Nephron (organoid): ENCODE measurements around the gene P2RY4.
"Not testable (repeated sequence)": the region's sequence is repeated elsewhere in the genome, so short reads cannot be mapped to it uniquely, and the experiment has no call there.

ENCODE experiments used
- H3K27ac Mint-ChIP-seq, 3 experiments: 2 replicates each; pipeline ENCODE4 v1.8.0; 2020; ENCODE audit warnings: mixed read lengths in 3 of 3, mild to moderate bottlenecking in 2 of 3, moderate library complexity in 1 of 3
- H3K27me3 Mint-ChIP-seq: 2 replicates; pipeline ENCODE4 v1.8.0; 2021; ENCODE audit warnings: low read depth, mild to moderate bottlenecking, moderate library complexity, mixed read lengths
- H3K36me3 Mint-ChIP-seq: 2 replicates; pipeline ENCODE4 v1.8.0; 2020; ENCODE audit warnings: low read depth, mixed read lengths
- H3K4me1 Mint-ChIP-seq: 2 replicates; pipeline ENCODE4 v1.8.0; 2020; ENCODE audit warnings: mixed read lengths
- H3K4me3 Mint-ChIP-seq, 3 experiments: 2 replicates each; pipeline ENCODE4 v1.8.0; 2020; ENCODE audit warnings: mild to moderate bottlenecking in 3 of 3, mixed read lengths in 3 of 3, moderate library complexity in 2 of 3
- H3K9me3 Mint-ChIP-seq: 2 replicates; pipeline ENCODE4 v1.8.0; 2020; ENCODE audit warnings: mixed read lengths
- CTCF ChIP-seq, 3 experiments: fragments of 200-600 bp; sonication (generic); IDR thresholded peaks; one replicate each; pipeline ENCODE4 v1.5.0; 2021; ENCODE audit warnings: antibody characterized with exemption in 3 of 3; ENCODE audit not compliant: unreplicated experiment in 3 of 3

P2RY4 gene

GRCh38 chrX:70289168-70289792 lies 29.3 kb upstream of the P2RY4 start:
- Mint-ChIP-seq H3K27ac (peak overlapping the region; percentile 38 to 77 (median 54)), H3K27me3 (no peaks in the 10 kb centered on the region), H3K9me3 (peaks cover 3% of the 10 kb centered on the region), H3K4me3 (peak overlapping the region; percentile 88 to 94 (median 89)), H3K4me1 (peaks cover 10% of the 10 kb centered on the region), H3K36me3 (peaks cover 14% of the 10 kb centered on the region)
- TF ChIP-seq CTCF (IDR thresholded peaks at IDR 0.05; ENCODE audit: unreplicated experiment in 3 of 3) = no peak

DNA sequence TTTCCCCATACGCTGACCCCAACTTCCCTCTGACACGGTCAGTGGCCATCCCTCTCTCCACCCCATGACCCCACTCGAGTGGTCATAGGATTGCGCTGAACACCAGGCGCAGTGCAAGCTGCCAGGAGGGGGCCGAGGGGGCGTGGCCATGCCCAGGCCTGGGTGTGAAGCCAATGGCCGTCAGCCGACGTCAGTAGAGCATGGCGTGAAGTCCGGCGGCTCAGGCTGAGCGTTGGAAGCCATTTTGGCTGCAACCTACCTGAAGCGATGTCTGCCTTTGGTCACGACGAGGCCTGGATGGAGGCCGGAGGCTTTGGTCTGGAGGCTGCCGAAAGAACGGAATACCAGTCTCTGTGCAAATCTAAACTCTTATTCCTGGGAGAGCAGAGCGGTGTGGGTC lies 21.9 kb upstream of the P2RY4 start, which contains the start of gene RAB41:
Gene RAB41, plus strand, starts transcription at position 222 of the 400 bp plus-strand sequence. Its CDS starts 46 bp downstream, at position 268.
- Mint-ChIP-seq H3K36me3 (peaks cover 23% of the 10 kb centered on the region), H3K4me1 (peaks cover 6% of the 10 kb centered on the region), H3K4me3 (no peak within 1 kb of the TSS), H3K9me3 (peaks cover 7% of the 10 kb centered on the region), H3K27me3 (no peaks in the 10 kb centered on the region), H3K27ac (no peak within 1 kb of the TSS)
- TF ChIP-seq CTCF (IDR thresholded peaks at IDR 0.05; ENCODE audit: unreplicated experiment in 3 of 3) = no peak

- H3K27ac Mint-ChIP-seq = no peak overlapping the region
- peaks cover 19% of the 10 kb centered on the region for H3K36me3 Mint-ChIP-seq
- peaks cover 10% of the 10 kb centered on the region for H3K9me3 Mint-ChIP-seq
- TF ChIP-seq CTCF (IDR thresholded peaks at IDR 0.05; ENCODE audit: unreplicated experiment in 3 of 3) = no peak
- no peak overlapping the region for H3K4me3 Mint-ChIP-seq
- no peaks in the 10 kb centered on the region for H3K27me3 Mint-ChIP-seq
- H3K4me1 Mint-ChIP-seq = peaks cover 6% of the 10 kb centered on the region
Measured at GRCh38 chrX:70280573-70280972, 20.6 kb upstream of the P2RY4 start.

DNA sequence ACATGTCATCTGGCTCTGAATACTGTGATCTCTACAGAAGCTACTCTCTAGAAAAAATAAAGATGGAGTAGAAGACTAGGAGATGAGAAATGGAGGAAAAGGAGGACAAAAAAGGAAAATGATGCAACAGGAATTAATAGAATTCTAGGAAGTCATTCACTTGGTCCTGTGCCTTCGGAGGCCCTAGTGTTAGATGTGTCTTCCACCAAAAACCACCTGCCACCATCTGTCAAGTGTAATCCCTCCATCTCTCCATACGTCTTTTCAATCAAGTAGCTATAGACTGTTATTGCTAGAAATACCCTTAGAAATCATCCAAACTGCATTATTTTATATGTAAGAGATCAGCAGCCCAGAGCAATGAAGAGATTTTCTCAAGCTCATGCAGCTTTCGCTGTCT lies 19.1 kb upstream of the P2RY4 start:
- peaks cover 6% of the 10 kb centered on the region for H3K4me1 Mint-ChIP-seq

GRCh38 chrX:70274029-70274428 lies 14.0 kb upstream of the P2RY4 start:
- H3K4me1 Mint-ChIP-seq, H3K27me3 Mint-ChIP-seq, H3K27ac Mint-ChIP-seq, H3K36me3 Mint-ChIP-seq, H3K9me3 Mint-ChIP-seq, H3K4me3 Mint-ChIP-seq: not testable (repeated sequence)

More for the DNA sequence above, 19.1 kb upstream of the P2RY4 start:
- TF ChIP-seq CTCF (IDR thresholded peaks at IDR 0.05; ENCODE audit: unreplicated experiment in 3 of 3) = no peak
- H3K4me3 Mint-ChIP-seq = no peak overlapping the region
- H3K9me3 Mint-ChIP-seq = peaks cover 10% of the 10 kb centered on the region
- H3K36me3 Mint-ChIP-seq = peaks cover 7% of the 10 kb centered on the region
- H3K27ac Mint-ChIP-seq = no peak overlapping the region
- no peaks in the 10 kb centered on the region for H3K27me3 Mint-ChIP-seq

GRCh38 chrX:70268034-70268433 lies 8.0 kb upstream of the P2RY4 start, which contains the start of gene ARR3:
TSS of gene ARR3 (plus strand) at chrX:70268334. CDS start at chrX:70269386, 1,052 bp downstream.
- H3K9me3 Mint-ChIP-seq = peaks cover 3% of the 10 kb centered on the region
- no peaks in the 10 kb centered on the region for H3K4me1 Mint-ChIP-seq
- no peak for TF ChIP-seq CTCF (IDR thresholded peaks at IDR 0.05; ENCODE audit: unreplicated experiment in 3 of 3)
- no peaks in the 10 kb centered on the region for H3K27me3 Mint-ChIP-seq
- H3K27ac Mint-ChIP-seq = peak within 1 kb of the TSS in 1 of 3 experiments; percentile 18
- H3K36me3 Mint-ChIP-seq = no peaks in the 10 kb centered on the region
- no peak within 1 kb of the TSS for H3K4me3 Mint-ChIP-seq
